Endothelial cell of umbilical vein (primary cell): Measurements from ENCODE around the gene MUC5AC.

Source experiments
- CTCF ChIP-seq, 2 donors: IDR thresholded peaks; 1 replicate in 1 of 2; 2 replicates in 1 of 2; pipeline ENCODE4 v1.5.1; 2011; ENCODE audit warnings: low read length in 2 of 2, mild to moderate bottlenecking in 2 of 2, moderate library complexity in 2 of 2, control low read depth in 1 of 2, inconsistent platforms in 1 of 2, low read depth in 1 of 2; ENCODE audit not compliant: insufficient read depth in 1 of 2; ENCODE audit errors: extremely low read depth in 1 of 2
- EZH2 ChIP-seq: IDR thresholded peaks from 2 replicates; pipeline ENCODE4 v1.6.1; 2012; ENCODE audit warnings: borderline replicate concordance, low read depth, mild to moderate bottlenecking, moderate library complexity, low read length, inconsistent platforms; ENCODE audit not compliant: severe bottlenecking
- FOS ChIP-seq: IDR thresholded peaks from 2 replicates; pipeline ENCODE4 v1.6.1; 2011; ENCODE audit warnings: mild to moderate bottlenecking, low read length, moderate library complexity, borderline replicate concordance; ENCODE audit not compliant: insufficient read depth
- POLR2A ChIP-seq: IDR thresholded peaks from 2 replicates; pipeline ENCODE4 v1.6.1; 2012; ENCODE audit warnings: low read depth, mild to moderate bottlenecking, control low read depth, low read length
- POLR2AphosphoS5 ChIP-seq: IDR thresholded peaks from 2 replicates; pipeline ENCODE4 v1.6.1; 2012; ENCODE audit warnings: low read depth, mild to moderate bottlenecking, control low read depth, low read length, moderate library complexity; ENCODE audit not compliant: insufficient read depth

- TF ChIP-seq POLR2AphosphoS5: no peak
- TF ChIP-seq EZH2: no peak
- no peak for TF ChIP-seq CTCF (IDR thresholded peaks at IDR 0.05; ENCODE audit: extremely low read depth in 1 of 2, insufficient read depth in 1 of 2, low read depth in 1 of 2, low read length in 2 of 2)
- TF ChIP-seq POLR2A: no peak
- no peak for TF ChIP-seq FOS
Observed at GRCh38 chr11:1149545-1149944, 8.2 kb upstream of the MUC5AC start.
